ENCODE measurements around the gene USP17L26.
"Not testable (repeated sequence)": the region's sequence is repeated elsewhere in the genome, so short reads cannot be mapped to it uniquely, and the experiment has no call there.

The USP17L26 gene

DNA sequence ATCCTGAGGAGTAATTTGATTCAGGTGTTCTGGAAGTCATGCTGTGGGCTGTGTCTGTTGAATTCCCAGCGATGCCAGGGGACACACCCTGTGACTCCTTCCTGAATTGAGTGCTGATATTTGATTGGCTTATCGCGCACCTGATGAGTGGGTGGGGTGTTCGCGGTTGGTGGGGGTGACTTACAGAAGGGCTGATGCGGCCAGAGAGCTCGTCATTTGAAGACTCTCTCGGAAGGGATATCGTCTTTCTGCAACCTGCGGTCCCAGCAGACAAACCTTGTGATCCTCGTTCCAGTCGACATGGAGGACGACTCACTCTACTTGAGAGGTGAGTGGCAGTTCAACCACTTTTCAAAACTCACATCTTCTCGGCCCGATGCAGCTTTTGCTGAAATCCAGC lies at the start of gene USP17L26:
Gene USP17L26 (plus strand): TSS at position 301 of the 400 bp plus-strand sequence. CDS start 0 bp downstream, at position 301.
- H3K4me3 ChIP-seq (ENCODE audit: low read depth in 1 of 2, low read length in 2 of 2); H3K36me3 ChIP-seq (ENCODE audit: control insufficient read depth in 1 of 2, insufficient read depth in 2 of 2, low read length in 2 of 2); H3K9me3 ChIP-seq (ENCODE audit: control insufficient read depth in 1 of 2, low read length in 2 of 2); H3K27ac ChIP-seq (ENCODE audit: low read depth, low read length); H3K9ac ChIP-seq (ENCODE audit: low read depth in 1 of 2, low read length in 2 of 2); H3K4me1 ChIP-seq (ENCODE audit: control insufficient read depth in 1 of 2, insufficient read depth in 2 of 2, low read length in 2 of 2); H3K27me3 ChIP-seq (ENCODE audit: control insufficient read depth in 1 of 2, insufficient read depth in 2 of 2, low read length in 2 of 2): not testable (repeated sequence)

DNA sequence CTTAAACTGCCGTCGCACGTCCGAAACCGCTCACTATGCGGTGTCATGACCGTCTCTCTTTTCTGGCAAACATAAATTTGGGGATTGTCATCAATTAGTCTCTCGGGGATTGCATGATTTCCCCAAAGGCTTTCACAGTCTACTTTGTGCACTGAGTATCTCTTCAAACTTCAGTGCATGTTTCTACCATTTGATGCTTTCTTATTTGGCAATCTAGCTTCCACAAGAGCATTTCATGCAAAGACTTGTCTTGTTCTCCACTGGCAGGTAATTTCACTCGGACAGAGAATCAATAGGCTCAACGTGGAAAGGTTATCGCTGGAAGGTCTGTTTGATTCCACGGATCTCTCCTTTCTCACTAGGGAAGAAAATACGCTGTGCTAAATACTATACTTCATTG lies 10.3 kb upstream of the USP17L26 start:
- H3K4me3 ChIP-seq (ENCODE audit: low read depth in 1 of 2, low read length in 2 of 2); H3K27ac ChIP-seq (ENCODE audit: low read depth, low read length); H3K36me3 ChIP-seq (ENCODE audit: control insufficient read depth in 1 of 2, insufficient read depth in 2 of 2, low read length in 2 of 2); H3K27me3 ChIP-seq (ENCODE audit: control insufficient read depth in 1 of 2, insufficient read depth in 2 of 2, low read length in 2 of 2); H3K4me1 ChIP-seq (ENCODE audit: control insufficient read depth in 1 of 2, insufficient read depth in 2 of 2, low read length in 2 of 2); H3K9me3 ChIP-seq (ENCODE audit: control insufficient read depth in 1 of 2, low read length in 2 of 2); H3K9ac ChIP-seq (ENCODE audit: low read depth in 1 of 2, low read length in 2 of 2): not testable (repeated sequence)

DNA sequence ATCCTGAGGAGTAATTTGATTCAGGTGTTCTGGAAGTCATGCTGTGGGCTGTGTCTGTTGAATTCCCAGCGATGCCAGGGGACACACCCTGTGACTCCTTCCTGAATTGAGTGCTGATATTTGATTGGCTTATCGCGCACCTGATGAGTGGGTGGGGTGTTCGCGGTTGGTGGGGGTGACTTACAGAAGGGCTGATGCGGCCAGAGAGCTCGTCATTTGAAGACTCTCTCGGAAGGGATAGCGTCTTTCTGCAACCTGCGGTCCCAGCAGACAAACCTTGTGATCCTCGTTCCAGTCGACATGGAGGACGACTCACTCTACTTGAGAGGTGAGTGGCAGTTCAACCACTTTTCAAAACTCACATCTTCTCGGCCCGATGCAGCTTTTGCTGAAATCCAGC lies 9.6 kb upstream of the USP17L26 start, which contains the start of gene USP17L24:
Gene USP17L24 (plus strand): TSS at position 301 of the 400 bp plus-strand sequence. CDS start 0 bp downstream, at position 301.
- not testable (repeated sequence) for H3K9me3 ChIP-seq (ENCODE audit: control insufficient read depth in 1 of 2, low read length in 2 of 2); H3K4me3 ChIP-seq (ENCODE audit: low read depth in 1 of 2, low read length in 2 of 2); H3K9ac ChIP-seq (ENCODE audit: low read depth in 1 of 2, low read length in 2 of 2); H3K4me1 ChIP-seq (ENCODE audit: control insufficient read depth in 1 of 2, insufficient read depth in 2 of 2, low read length in 2 of 2); H3K36me3 ChIP-seq (ENCODE audit: control insufficient read depth in 1 of 2, insufficient read depth in 2 of 2, low read length in 2 of 2); H3K27me3 ChIP-seq (ENCODE audit: control insufficient read depth in 1 of 2, insufficient read depth in 2 of 2, low read length in 2 of 2); H3K27ac ChIP-seq (ENCODE audit: low read depth, low read length)

GRCh38 chr4:9329611-9330010 lies 4.8 kb upstream of the USP17L26 start, which contains the start of gene USP17L25:
Gene USP17L25, plus strand, starts transcription at chr4:9329911. Its CDS starts 0 bp downstream, at chr4:9329911.
- H3K4me3 ChIP-seq (ENCODE audit: low read depth in 1 of 2, low read length in 2 of 2); H3K36me3 ChIP-seq (ENCODE audit: control insufficient read depth in 1 of 2, insufficient read depth in 2 of 2, low read length in 2 of 2); H3K9ac ChIP-seq (ENCODE audit: low read depth in 1 of 2, low read length in 2 of 2); H3K27ac ChIP-seq (ENCODE audit: low read depth, low read length); H3K9me3 ChIP-seq (ENCODE audit: control insufficient read depth in 1 of 2, low read length in 2 of 2); H3K27me3 ChIP-seq (ENCODE audit: control insufficient read depth in 1 of 2, insufficient read depth in 2 of 2, low read length in 2 of 2); H3K4me1 ChIP-seq (ENCODE audit: control insufficient read depth in 1 of 2, insufficient read depth in 2 of 2, low read length in 2 of 2): not testable (repeated sequence)

GRCh38 chr4:9339103-9339502 lies 4.6 kb downstream of the USP17L26 start, which contains the start of gene USP17L5:
Gene USP17L5, plus strand, starts transcription at chr4:9339403. Its CDS starts 0 bp downstream, at chr4:9339403.
- not testable (repeated sequence) for H3K36me3 ChIP-seq (ENCODE audit: control insufficient read depth in 1 of 2, insufficient read depth in 2 of 2, low read length in 2 of 2); H3K4me3 ChIP-seq (ENCODE audit: low read depth in 1 of 2, low read length in 2 of 2); H3K27ac ChIP-seq (ENCODE audit: low read depth, low read length); H3K9me3 ChIP-seq (ENCODE audit: control insufficient read depth in 1 of 2, low read length in 2 of 2); H3K9ac ChIP-seq (ENCODE audit: low read depth in 1 of 2, low read length in 2 of 2); H3K4me1 ChIP-seq (ENCODE audit: control insufficient read depth in 1 of 2, insufficient read depth in 2 of 2, low read length in 2 of 2); H3K27me3 ChIP-seq (ENCODE audit: control insufficient read depth in 1 of 2, insufficient read depth in 2 of 2, low read length in 2 of 2)

GRCh38 chr4:9343848-9344247 lies 9.4 kb downstream of the USP17L26 start, which contains the start of gene USP17L27:
Gene USP17L27, plus strand, starts transcription at chr4:9344148. Its CDS starts 0 bp downstream, at chr4:9344148.
- H3K27ac ChIP-seq (ENCODE audit: low read depth, low read length); H3K9ac ChIP-seq (ENCODE audit: low read depth in 1 of 2, low read length in 2 of 2); H3K4me1 ChIP-seq (ENCODE audit: control insufficient read depth in 1 of 2, insufficient read depth in 2 of 2, low read length in 2 of 2); H3K9me3 ChIP-seq (ENCODE audit: control insufficient read depth in 1 of 2, low read length in 2 of 2); H3K4me3 ChIP-seq (ENCODE audit: low read depth in 1 of 2, low read length in 2 of 2); H3K36me3 ChIP-seq (ENCODE audit: control insufficient read depth in 1 of 2, insufficient read depth in 2 of 2, low read length in 2 of 2); H3K27me3 ChIP-seq (ENCODE audit: control insufficient read depth in 1 of 2, insufficient read depth in 2 of 2, low read length in 2 of 2): not testable (repeated sequence)

DNA sequence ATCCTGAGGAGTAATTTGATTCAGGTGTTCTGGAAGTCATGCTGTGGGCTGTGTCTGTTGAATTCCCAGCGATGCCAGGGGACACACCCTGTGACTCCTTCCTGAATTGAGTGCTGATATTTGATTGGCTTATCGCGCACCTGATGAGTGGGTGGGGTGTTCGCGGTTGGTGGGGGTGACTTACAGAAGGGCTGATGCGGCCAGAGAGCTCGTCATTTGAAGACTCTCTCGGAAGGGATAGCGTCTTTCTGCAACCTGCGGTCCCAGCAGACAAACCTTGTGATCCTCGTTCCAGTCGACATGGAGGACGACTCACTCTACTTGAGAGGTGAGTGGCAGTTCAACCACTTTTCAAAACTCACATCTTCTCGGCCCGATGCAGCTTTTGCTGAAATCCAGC lies 14.1 kb downstream of the USP17L26 start, which contains the start of gene USP17L28:
Gene USP17L28 (plus strand): TSS at position 301 of the 400 bp plus-strand sequence. CDS start 0 bp downstream, at position 301.
- not testable (repeated sequence) for H3K36me3 ChIP-seq (ENCODE audit: control insufficient read depth in 1 of 2, insufficient read depth in 2 of 2, low read length in 2 of 2); H3K4me3 ChIP-seq (ENCODE audit: low read depth in 1 of 2, low read length in 2 of 2); H3K27me3 ChIP-seq (ENCODE audit: control insufficient read depth in 1 of 2, insufficient read depth in 2 of 2, low read length in 2 of 2); H3K9me3 ChIP-seq (ENCODE audit: control insufficient read depth in 1 of 2, low read length in 2 of 2); H3K4me1 ChIP-seq (ENCODE audit: control insufficient read depth in 1 of 2, insufficient read depth in 2 of 2, low read length in 2 of 2); H3K27ac ChIP-seq (ENCODE audit: low read depth, low read length); H3K9ac ChIP-seq (ENCODE audit: low read depth in 1 of 2, low read length in 2 of 2)

GRCh38 chr4:9350866-9351265 lies 16.4 kb downstream of the USP17L26 start:
- H3K36me3 ChIP-seq (ENCODE audit: control insufficient read depth in 1 of 2, insufficient read depth in 2 of 2, low read length in 2 of 2); H3K9ac ChIP-seq (ENCODE audit: low read depth in 1 of 2, low read length in 2 of 2); H3K27ac ChIP-seq (ENCODE audit: low read depth, low read length); H3K4me1 ChIP-seq (ENCODE audit: control insufficient read depth in 1 of 2, insufficient read depth in 2 of 2, low read length in 2 of 2); H3K27me3 ChIP-seq (ENCODE audit: control insufficient read depth in 1 of 2, insufficient read depth in 2 of 2, low read length in 2 of 2); H3K4me3 ChIP-seq (ENCODE audit: low read depth in 1 of 2, low read length in 2 of 2); H3K9me3 ChIP-seq (ENCODE audit: control insufficient read depth in 1 of 2, low read length in 2 of 2): not testable (repeated sequence)

DNA sequence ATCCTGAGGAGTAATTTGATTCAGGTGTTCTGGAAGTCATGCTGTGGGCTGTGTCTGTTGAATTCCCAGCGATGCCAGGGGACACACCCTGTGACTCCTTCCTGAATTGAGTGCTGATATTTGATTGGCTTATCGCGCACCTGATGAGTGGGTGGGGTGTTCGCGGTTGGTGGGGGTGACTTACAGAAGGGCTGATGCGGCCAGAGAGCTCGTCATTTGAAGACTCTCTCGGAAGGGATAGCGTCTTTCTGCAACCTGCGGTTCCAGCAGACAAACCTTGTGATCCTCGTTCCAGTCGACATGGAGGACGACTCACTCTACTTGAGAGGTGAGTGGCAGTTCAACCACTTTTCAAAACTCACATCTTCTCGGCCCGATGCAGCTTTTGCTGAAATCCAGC lies 18.9 kb downstream of the USP17L26 start, which contains the start of gene USP17L29:
Gene USP17L29 (plus strand): TSS at position 301 of the 400 bp plus-strand sequence. CDS start 0 bp downstream, at position 301.
- not testable (repeated sequence) for H3K36me3 ChIP-seq (ENCODE audit: control insufficient read depth in 1 of 2, insufficient read depth in 2 of 2, low read length in 2 of 2); H3K9ac ChIP-seq (ENCODE audit: low read depth in 1 of 2, low read length in 2 of 2); H3K9me3 ChIP-seq (ENCODE audit: control insufficient read depth in 1 of 2, low read length in 2 of 2); H3K27ac ChIP-seq (ENCODE audit: low read depth, low read length); H3K4me1 ChIP-seq (ENCODE audit: control insufficient read depth in 1 of 2, insufficient read depth in 2 of 2, low read length in 2 of 2); H3K4me3 ChIP-seq (ENCODE audit: low read depth in 1 of 2, low read length in 2 of 2); H3K27me3 ChIP-seq (ENCODE audit: control insufficient read depth in 1 of 2, insufficient read depth in 2 of 2, low read length in 2 of 2)

GRCh38 chr4:9362829-9363228 lies 28.4 kb downstream of the USP17L26 start, which contains the start of gene USP17L30:
Gene USP17L30, plus strand, starts transcription at chr4:9363129. Its CDS starts 0 bp downstream, at chr4:9363129.
- not testable (repeated sequence) for H3K4me3 ChIP-seq (ENCODE audit: low read depth in 1 of 2, low read length in 2 of 2); H3K9ac ChIP-seq (ENCODE audit: low read depth in 1 of 2, low read length in 2 of 2); H3K9me3 ChIP-seq (ENCODE audit: control insufficient read depth in 1 of 2, low read length in 2 of 2); H3K36me3 ChIP-seq (ENCODE audit: control insufficient read depth in 1 of 2, insufficient read depth in 2 of 2, low read length in 2 of 2); H3K27me3 ChIP-seq (ENCODE audit: control insufficient read depth in 1 of 2, insufficient read depth in 2 of 2, low read length in 2 of 2); H3K27ac ChIP-seq (ENCODE audit: low read depth, low read length); H3K4me1 ChIP-seq (ENCODE audit: control insufficient read depth in 1 of 2, insufficient read depth in 2 of 2, low read length in 2 of 2)

DNA sequence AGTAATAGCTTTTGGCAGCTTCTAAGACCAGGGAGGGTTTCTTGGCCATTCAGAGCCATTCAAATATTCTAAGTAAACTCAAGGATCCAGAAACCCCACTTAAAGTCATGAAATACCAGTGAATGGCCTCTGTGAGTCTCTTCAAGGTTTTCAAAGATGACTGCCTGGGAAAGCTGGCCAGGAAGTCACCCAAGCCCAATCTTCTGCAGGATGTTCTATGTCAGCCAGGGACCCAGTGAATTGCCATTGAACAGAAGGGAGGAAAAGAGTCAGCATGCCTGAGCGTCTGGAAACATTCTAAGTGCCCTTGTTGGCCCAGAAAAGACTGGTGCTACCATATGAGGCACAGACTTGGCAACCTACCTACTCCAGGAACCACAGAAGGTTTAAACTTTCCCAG lies 45.4 kb downstream of the USP17L26 start:
- H3K36me3 ChIP-seq (ENCODE audit: control insufficient read depth in 1 of 2, insufficient read depth in 2 of 2, low read length in 2 of 2); H3K4me3 ChIP-seq (ENCODE audit: low read depth in 1 of 2, low read length in 2 of 2); H3K4me1 ChIP-seq (ENCODE audit: control insufficient read depth in 1 of 2, insufficient read depth in 2 of 2, low read length in 2 of 2); H3K27me3 ChIP-seq (ENCODE audit: control insufficient read depth in 1 of 2, insufficient read depth in 2 of 2, low read length in 2 of 2); H3K27ac ChIP-seq (ENCODE audit: low read depth, low read length); H3K9me3 ChIP-seq (ENCODE audit: control insufficient read depth in 1 of 2, low read length in 2 of 2); H3K9ac ChIP-seq (ENCODE audit: low read depth in 1 of 2, low read length in 2 of 2): not testable (repeated sequence)

Measured in duodenal mucosa (tissue), 2 donors.